Neural cell (in vitro differentiated cells): ENCODE measurements around the gene TRIM59. TPM values are rescaled to one million over a fixed set of nuclear protein-coding genes. Genes with fewer than 3 reads are reported as not detected.

Experiments
- H2AFZ ChIP-seq: fragments of 200-600, 300-800 bp; sonication (generic), shearing (Covaris generic); 2 replicates; pipeline ENCODE4 v1.6.0; 2014; ENCODE audit warnings: low read depth, mild to moderate bottlenecking, antibody characterized with exemption, low read length, moderate library complexity
- H3F3A ChIP-seq: fragments of 200-600 bp; shearing (Covaris generic); 2 replicates; pipeline ENCODE4 v1.6.1; 2016; ENCODE audit warnings: mild to moderate bottlenecking, moderate library complexity, mixed read lengths, antibody characterized with exemption, low read length; ENCODE audit not compliant: insufficient read depth, poor library complexity, severe bottlenecking
- H3K27ac ChIP-seq: fragments of 200-600, 300-800 bp; sonication (generic), shearing (Covaris generic); 2 replicates; pipeline ENCODE4 v1.5.1; 2014; ENCODE audit warnings: mild to moderate bottlenecking, low read length, moderate library complexity
- H3K27me3 ChIP-seq: fragments of 300-800, 200-600 bp; sonication (generic), shearing (Covaris generic); 2 replicates; pipeline ENCODE4 v1.6.0; 2014; ENCODE audit warnings: mild to moderate bottlenecking, low read depth, low read length, moderate library complexity; ENCODE audit not compliant: insufficient read depth
- H3K36me3 ChIP-seq: fragments of 300-800, 200-600 bp; sonication (generic), shearing (Covaris generic); 2 replicates; pipeline ENCODE4 v1.5.1; 2014; ENCODE audit warnings: mild to moderate bottlenecking, antibody characterized with exemption, low read length, moderate library complexity; ENCODE audit not compliant: insufficient read depth
- H3K4me2 ChIP-seq: fragments of 300-800, 200-600 bp; sonication (generic), shearing (Covaris generic); 2 replicates; pipeline ENCODE4 v1.6.0; 2014; ENCODE audit warnings: mild to moderate bottlenecking, low read length
- H3K4me3 ChIP-seq: fragments of 300-800, 200-600 bp; sonication (generic), shearing (Covaris generic); 2 replicates; pipeline ENCODE4 v1.5.1; 2014; ENCODE audit warnings: mild to moderate bottlenecking, low read length, moderate library complexity
- H3K79me2 ChIP-seq: fragments of 200-600 bp; shearing (Covaris generic); replicated peaks from 2 replicates; pipeline ENCODE4 v1.6.0; 2014; ENCODE audit warnings: mild to moderate bottlenecking, low read length, moderate library complexity; ENCODE audit not compliant: insufficient read depth
- H3K9ac ChIP-seq: fragments of 300-800, 200-600 bp; sonication (generic), shearing (Covaris generic); 2 replicates; pipeline ENCODE4 v1.6.1; 2016; ENCODE audit warnings: mild to moderate bottlenecking, low read length, mixed read lengths
- H3K9me2 ChIP-seq: fragments of 200-600 bp; shearing (Covaris generic); 2 replicates; pipeline ENCODE4 v1.6.1; 2016; ENCODE audit warnings: mild to moderate bottlenecking, low read length, mixed read lengths; ENCODE audit not compliant: insufficient read depth
- H3K9me3 ChIP-seq: fragments of 200-600, 300-800 bp; sonication (generic), shearing (Covaris generic); 2 replicates; pipeline ENCODE4 v1.6.1; 2016; ENCODE audit warnings: mild to moderate bottlenecking, mixed run types, low read length, moderate library complexity, mixed read lengths
- H4K20me1 ChIP-seq: fragments of 200-600 bp; shearing (Covaris generic); 2 replicates; pipeline ENCODE4 v1.6.1; 2016; ENCODE audit warnings: mild to moderate bottlenecking, mixed run types; ENCODE audit not compliant: insufficient read depth
- EP300 ChIP-seq: fragments of 450-650 bp; conservative IDR thresholded peaks from 2 replicates; pipeline ENCODE4 v1.6.1; 2014; ENCODE audit warnings: antibody characterized with exemption, mild to moderate bottlenecking, moderate library complexity; ENCODE audit not compliant: poor library complexity, severe bottlenecking
- EZH2 ChIP-seq: fragments of 200-600, 300-800 bp; shearing (Covaris generic), sonication (generic); IDR thresholded peaks from 2 replicates; pipeline ENCODE4 v1.6.1; 2014; ENCODE audit warnings: antibody characterized with exemption, low read length, borderline replicate concordance, mild to moderate bottlenecking; ENCODE audit not compliant: insufficient read depth, poor library complexity, severe bottlenecking
- MXI1 ChIP-seq: fragments of 450-650 bp; conservative IDR thresholded peaks from 2 replicates; pipeline ENCODE4 v1.6.1; 2014; ENCODE audit warnings: antibody characterized with exemption, mild to moderate bottlenecking; ENCODE audit not compliant: poor library complexity, severe bottlenecking
- POLR2AphosphoS5 ChIP-seq: IDR thresholded peaks from 2 replicates; pipeline ENCODE4 v1.6.1; 2012
- RAD21 ChIP-seq: fragments of 450-650 bp; conservative IDR thresholded peaks from 2 replicates; pipeline ENCODE4 v1.6.1; 2014; ENCODE audit warnings: antibody characterized with exemption, mild to moderate bottlenecking, moderate library complexity
- SMC3 ChIP-seq: fragments of 450-650 bp; conservative IDR thresholded peaks from 2 replicates; pipeline ENCODE4 v1.6.1; 2014; ENCODE audit warnings: antibody characterized with exemption, mild to moderate bottlenecking, moderate library complexity; ENCODE audit not compliant: poor library complexity
- TAF1 ChIP-seq: IDR thresholded peaks from 2 replicates; pipeline ENCODE4 v1.6.1; 2012; ENCODE audit warnings: low read depth
- polyA plus RNA-seq: library from polyadenylated mRNA; depleted of rRNA; stranded (reverse); fragments of >200 nt; gene quantifications from 2 replicates; pipeline ENCODE4 v1.2.3, GENCODE V29; 2014
- TF ChIP-seq, protein P1 (sequence below): fragments of 450-650 bp; IDR thresholded peaks from 2 replicates; pipeline ENCODE4 v1.5.1; 2014; ENCODE audit warnings: antibody characterized with exemption, mild to moderate bottlenecking, moderate library complexity; ENCODE audit not compliant: poor library complexity, severe bottlenecking
- TF ChIP-seq, protein P2 (sequence below): IDR thresholded peaks from 2 replicates; pipeline ENCODE4 v1.6.1; 2012; ENCODE audit warnings: borderline replicate concordance

Gene TRIM59
- polyA plus RNA-seq, 1 donor from 2014 or later, result 0.53 TPM

DNA sequence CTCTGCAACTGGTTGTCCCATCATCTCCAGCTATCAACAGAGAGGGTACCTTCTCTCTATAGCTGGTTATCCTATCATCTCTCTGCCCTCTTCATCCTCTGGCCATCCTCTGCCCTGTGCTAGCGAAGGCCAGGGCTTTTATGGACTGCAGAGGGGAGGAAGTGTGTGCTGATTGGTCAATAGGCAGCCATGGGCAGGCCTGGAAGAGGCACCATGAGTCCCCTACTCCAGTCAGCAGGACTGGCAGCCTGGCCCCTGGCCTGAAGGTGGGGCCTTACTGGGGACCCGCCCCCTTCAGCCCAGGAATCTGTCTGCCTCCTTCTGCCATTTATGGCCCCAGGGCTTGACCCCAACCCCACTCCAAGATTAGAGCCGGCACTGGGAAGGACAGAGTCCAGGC is 10.4 kb upstream of the TRIM59 start:
- H2AFZ ChIP-seq, result no peak overlapping the region
- H3K4me2 ChIP-seq, result no peak overlapping the region
- H3K9ac ChIP-seq, result no peak overlapping the region
- no peak overlapping the region for H3K27ac ChIP-seq
- no peaks in the 10 kb centered on the region for H3K79me2 ChIP-seq
- no peaks in the 10 kb centered on the region for H4K20me1 ChIP-seq
- no peaks in the 10 kb centered on the region for H3K27me3 ChIP-seq
- H3K4me3 ChIP-seq, result no peak overlapping the region
- TF ChIP-seq SMC3, result no peak
- no peak for TF ChIP-seq MXI1
- no peak for TF ChIP-seq EP300
- TF ChIP-seq, protein P1, sequence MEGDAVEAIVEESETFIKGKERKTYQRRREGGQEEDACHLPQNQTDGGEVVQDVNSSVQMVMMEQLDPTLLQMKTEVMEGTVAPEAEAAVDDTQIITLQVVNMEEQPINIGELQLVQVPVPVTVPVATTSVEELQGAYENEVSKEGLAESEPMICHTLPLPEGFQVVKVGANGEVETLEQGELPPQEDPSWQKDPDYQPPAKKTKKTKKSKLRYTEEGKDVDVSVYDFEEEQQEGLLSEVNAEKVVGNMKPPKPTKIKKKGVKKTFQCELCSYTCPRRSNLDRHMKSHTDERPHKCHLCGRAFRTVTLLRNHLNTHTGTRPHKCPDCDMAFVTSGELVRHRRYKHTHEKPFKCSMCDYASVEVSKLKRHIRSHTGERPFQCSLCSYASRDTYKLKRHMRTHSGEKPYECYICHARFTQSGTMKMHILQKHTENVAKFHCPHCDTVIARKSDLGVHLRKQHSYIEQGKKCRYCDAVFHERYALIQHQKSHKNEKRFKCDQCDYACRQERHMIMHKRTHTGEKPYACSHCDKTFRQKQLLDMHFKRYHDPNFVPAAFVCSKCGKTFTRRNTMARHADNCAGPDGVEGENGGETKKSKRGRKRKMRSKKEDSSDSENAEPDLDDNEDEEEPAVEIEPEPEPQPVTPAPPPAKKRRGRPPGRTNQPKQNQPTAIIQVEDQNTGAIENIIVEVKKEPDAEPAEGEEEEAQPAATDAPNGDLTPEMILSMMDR, result no peak
- TF ChIP-seq RAD21, result no peak
- TF ChIP-seq POLR2AphosphoS5, result no peak
- TF ChIP-seq TAF1, result no peak
- TF ChIP-seq EZH2, result no peak
- H3F3A ChIP-seq, result no peaks in the 10 kb centered on the region
- no peaks in the 10 kb centered on the region for H3K9me3 ChIP-seq
- no peaks in the 10 kb centered on the region for H3K36me3 ChIP-seq
- H3K9me2 ChIP-seq, result no peaks in the 10 kb centered on the region

DNA sequence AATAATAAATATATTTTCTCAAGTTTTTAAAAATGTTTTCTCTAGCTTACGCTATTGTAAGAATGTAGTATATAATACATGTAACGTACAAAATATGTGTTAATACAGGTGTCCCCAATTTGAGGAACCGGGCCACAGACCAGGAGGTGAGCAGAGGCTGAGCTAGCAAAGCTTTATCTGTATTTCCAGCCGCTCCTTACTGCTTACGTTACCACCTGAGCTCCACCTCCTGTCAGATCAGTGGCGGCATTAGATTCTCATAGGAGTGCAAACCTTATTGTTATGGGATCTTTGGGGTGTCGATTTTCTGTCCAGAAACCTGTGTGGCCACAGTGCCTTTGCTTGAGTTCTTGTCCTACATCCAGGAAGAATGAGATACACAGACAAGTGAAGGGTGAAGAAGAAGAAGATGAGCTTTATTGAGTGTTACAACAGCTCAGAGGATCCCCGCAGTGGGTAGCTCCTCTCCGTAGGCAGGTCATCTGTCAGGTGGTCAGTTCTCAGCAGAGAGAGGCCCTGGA is 9.9 kb upstream of the TRIM59 start:
- Histone ChIP-seq H3F3A (no peaks in the 10 kb centered on the region), H4K20me1 (no peaks in the 10 kb centered on the region), H3K27me3 (no peaks in the 10 kb centered on the region), H3K36me3 (no peaks in the 10 kb centered on the region), H3K79me2 (no peaks in the 10 kb centered on the region), H2AFZ (no peak overlapping the region), H3K9ac (no peak overlapping the region), H3K4me3 (no peak overlapping the region), H3K9me3 (no peaks in the 10 kb centered on the region), H3K4me2 (no peak overlapping the region), H3K9me2 (no peaks in the 10 kb centered on the region), H3K27ac (no peak overlapping the region)
- TF ChIP-seq SMC3, result no peak
- no peak for TF ChIP-seq TAF1
- no peak for TF ChIP-seq EZH2
- TF ChIP-seq POLR2AphosphoS5, result no peak

DNA sequence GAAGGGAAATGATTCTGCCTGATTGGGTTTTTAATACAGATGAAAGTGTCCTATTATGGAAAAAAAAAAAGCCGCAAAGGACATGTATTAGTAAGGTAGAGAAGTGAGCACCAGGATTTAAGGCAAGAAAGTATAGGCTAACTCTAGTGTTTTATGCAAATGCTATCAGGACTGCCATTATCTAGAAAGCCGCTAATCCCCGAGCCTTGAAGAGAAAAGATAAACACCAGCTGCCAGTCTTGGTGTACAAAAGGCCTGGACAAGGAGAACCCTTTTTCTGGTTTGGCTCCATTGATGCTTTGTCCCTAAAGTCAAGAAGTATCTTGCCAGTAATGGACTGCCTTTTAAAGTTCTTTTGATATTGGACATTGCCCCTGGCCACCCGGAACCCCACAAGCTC is 8.6 kb upstream of the TRIM59 start:
- no peaks in the 10 kb centered on the region for H3K27me3 ChIP-seq
- no peaks in the 10 kb centered on the region for H3K79me2 ChIP-seq

More for the DNA sequence above, 8.6 kb upstream of the TRIM59 start:
- H3K9me2 ChIP-seq, result no peaks in the 10 kb centered on the region
- H3K4me3 ChIP-seq, result no peak overlapping the region
- TF ChIP-seq, protein P2, sequence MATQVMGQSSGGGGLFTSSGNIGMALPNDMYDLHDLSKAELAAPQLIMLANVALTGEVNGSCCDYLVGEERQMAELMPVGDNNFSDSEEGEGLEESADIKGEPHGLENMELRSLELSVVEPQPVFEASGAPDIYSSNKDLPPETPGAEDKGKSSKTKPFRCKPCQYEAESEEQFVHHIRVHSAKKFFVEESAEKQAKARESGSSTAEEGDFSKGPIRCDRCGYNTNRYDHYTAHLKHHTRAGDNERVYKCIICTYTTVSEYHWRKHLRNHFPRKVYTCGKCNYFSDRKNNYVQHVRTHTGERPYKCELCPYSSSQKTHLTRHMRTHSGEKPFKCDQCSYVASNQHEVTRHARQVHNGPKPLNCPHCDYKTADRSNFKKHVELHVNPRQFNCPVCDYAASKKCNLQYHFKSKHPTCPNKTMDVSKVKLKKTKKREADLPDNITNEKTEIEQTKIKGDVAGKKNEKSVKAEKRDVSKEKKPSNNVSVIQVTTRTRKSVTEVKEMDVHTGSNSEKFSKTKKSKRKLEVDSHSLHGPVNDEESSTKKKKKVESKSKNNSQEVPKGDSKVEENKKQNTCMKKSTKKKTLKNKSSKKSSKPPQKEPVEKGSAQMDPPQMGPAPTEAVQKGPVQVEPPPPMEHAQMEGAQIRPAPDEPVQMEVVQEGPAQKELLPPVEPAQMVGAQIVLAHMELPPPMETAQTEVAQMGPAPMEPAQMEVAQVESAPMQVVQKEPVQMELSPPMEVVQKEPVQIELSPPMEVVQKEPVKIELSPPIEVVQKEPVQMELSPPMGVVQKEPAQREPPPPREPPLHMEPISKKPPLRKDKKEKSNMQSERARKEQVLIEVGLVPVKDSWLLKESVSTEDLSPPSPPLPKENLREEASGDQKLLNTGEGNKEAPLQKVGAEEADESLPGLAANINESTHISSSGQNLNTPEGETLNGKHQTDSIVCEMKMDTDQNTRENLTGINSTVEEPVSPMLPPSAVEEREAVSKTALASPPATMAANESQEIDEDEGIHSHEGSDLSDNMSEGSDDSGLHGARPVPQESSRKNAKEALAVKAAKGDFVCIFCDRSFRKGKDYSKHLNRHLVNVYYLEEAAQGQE, result no peak
- TF ChIP-seq EP300, result no peak
- no peak for TF ChIP-seq EZH2
- TF ChIP-seq, protein P1, result no peak
- TF ChIP-seq SMC3, result no peak
- TF ChIP-seq MXI1, result no peak
- no peak for TF ChIP-seq POLR2AphosphoS5
- TF ChIP-seq TAF1, result no peak
- TF ChIP-seq RAD21, result no peak
- H3K9me3 ChIP-seq, result no peaks in the 10 kb centered on the region
- H2AFZ ChIP-seq, result no peak overlapping the region
- H4K20me1 ChIP-seq, result no peaks in the 10 kb centered on the region
- no peak overlapping the region for H3K27ac ChIP-seq
- H3F3A ChIP-seq, result no peaks in the 10 kb centered on the region
- H3K9ac ChIP-seq, result no peak overlapping the region
- no peak overlapping the region for H3K4me2 ChIP-seq
- no peaks in the 10 kb centered on the region for H3K36me3 ChIP-seq
